Uterus (tissue), 4 donors: ENCODE results near the gene EFEMP1. TPM values are rescaled to one million over a fixed set of nuclear protein-coding genes. Genes with fewer than 3 reads are reported as not detected.

ENCODE experiments used
- DNase-seq, 2 donors: peaks; one replicate each; pipeline ENCODE4 v3.0.0-alpha.2; 2019 to 2020
- H3K27ac ChIP-seq, 2 donors: fragments of 200-600 bp; sonication (generic); 1 replicate in 1 of 2; 2 replicates in 1 of 2; pipeline ENCODE4 v1.5.1; 2016 to 2018
- H3K27me3 ChIP-seq, 2 donors: fragments of 200-600 bp; sonication (generic); one replicate each; pipeline ENCODE4 v1.5.1; 2018 to 2019; ENCODE audit warnings: control low read depth in 1 of 2
- H3K36me3 ChIP-seq, 2 donors: fragments of 200-600 bp; sonication (generic); one replicate each; pipeline ENCODE4 v1.5.1; 2019; ENCODE audit warnings: control low read depth in 1 of 2
- H3K4me1 ChIP-seq, 2 donors: fragments of 200-600 bp; sonication (generic); one replicate each; pipeline ENCODE4 v1.5.1; 2018 to 2019; ENCODE audit warnings: control low read depth in 1 of 2
- H3K4me3 ChIP-seq, 2 donors: fragments of 200-600 bp; sonication (generic); 1 replicate in 1 of 2; 2 replicates in 1 of 2; pipeline ENCODE4 v1.5.1; 2018 to 2019; ENCODE audit warnings: mild to moderate bottlenecking in 1 of 2
- H3K9me3 ChIP-seq, 2 donors: fragments of 200-600 bp; sonication (generic); one replicate each; pipeline ENCODE4 v1.5.1; 2019; ENCODE audit warnings: control low read depth in 1 of 2
- CTCF ChIP-seq, 4 experiments: fragments of 200-600 bp in 2 of 4; fragments of 450-650 bp in 2 of 4; sonication (generic) in 2 of 4; IDR thresholded peaks; one replicate each; pipeline ENCODE4 v1.5.1; 2016 to 2019; ENCODE audit warnings: antibody characterized with exemption in 4 of 4, mild to moderate bottlenecking in 2 of 4, moderate library complexity in 1 of 4
- POLR2A ChIP-seq, 2 donors: fragments of 450-650 bp; IDR thresholded peaks; one replicate each; pipeline ENCODE4 v1.6.1; 2016; ENCODE audit warnings: antibody characterized with exemption in 2 of 2, mild to moderate bottlenecking in 1 of 2, moderate library complexity in 1 of 2
- intact Hi-C: fragments of 100-400 bp; cut with DNase I; formaldehyde crosslinking; loops from one replicate; pipeline ENCODE4 v1.15.1; 2023; ENCODE audit warnings: low total_unique reads
- total RNA-seq, 4 donors: library from RNA; depleted of rRNA in 3 of 4; stranded (reverse); fragments of >200 nt in 3 of 4; gene quantifications; one replicate each; pipeline versions ENCODE4 v1.1.0 to v1.2.4, GENCODE V29; 2014 to 2023
- donor health status: DM: yes; HTN: yes; CAD: no.

EFEMP1 gene
- total RNA-seq, 4 donors from 2014 or later, result 57.0 to 513 (median 250) TPM

- no peak overlapping the region for H3K4me3 ChIP-seq
- intact Hi-C loops, result no loop called here
- H3K9me3 ChIP-seq, result no peaks in the 10 kb centered on the region
- peaks cover 0 to 2% of the 10 kb centered on the region in 2 donors for H3K36me3 ChIP-seq
- no peak for DNase-seq
- no peaks in the 10 kb centered on the region for H3K4me1 ChIP-seq
- H3K27me3 ChIP-seq, result no peaks in the 10 kb centered on the region
- TF ChIP-seq POLR2A (IDR thresholded peaks at IDR 0.05), result no peak
- no peak for TF ChIP-seq CTCF (IDR thresholded peaks at IDR 0.05)
- no peak overlapping the region for H3K27ac ChIP-seq
Measured at GRCh38 chr2:55910077-55910476, 13.5 kb downstream of the EFEMP1 start.

- DNase-seq, result no peak
- Histone ChIP-seq H3K4me3 (no peak overlapping the region), H3K27me3 (no peaks in the 10 kb centered on the region), H3K36me3 (no peaks in the 10 kb centered on the region), H3K4me1 (no peaks in the 10 kb centered on the region), H3K27ac (no peak overlapping the region), H3K9me3 (no peaks in the 10 kb centered on the region)
- TF ChIP-seq POLR2A (IDR thresholded peaks at IDR 0.05) (no peak), CTCF (IDR thresholded peaks at IDR 0.05) (no peak)
- intact Hi-C loops, result no loop called here
Measured at GRCh38 chr2:55907686-55908085, 15.9 kb downstream of the EFEMP1 start.

- no peak for DNase-seq
Measured at GRCh38 chr2:55906993-55907392, 16.6 kb downstream of the EFEMP1 start.

GRCh38 chr2:55903727-55904126, 19.9 kb downstream of the EFEMP1 start:
- TF ChIP-seq CTCF (IDR thresholded peaks at IDR 0.05) (no peak), POLR2A (IDR thresholded peaks at IDR 0.05) (no peak)
- no peaks in the 10 kb centered on the region for H3K4me1 ChIP-seq

More at GRCh38 chr2:55906993-55907392, 16.6 kb downstream of the EFEMP1 start:
- no peaks in the 10 kb centered on the region for H3K4me1 ChIP-seq
- H3K4me3 ChIP-seq, result no peak overlapping the region
- H3K27me3 ChIP-seq, result no peaks in the 10 kb centered on the region
- TF ChIP-seq CTCF (IDR thresholded peaks at IDR 0.05) (no peak), POLR2A (IDR thresholded peaks at IDR 0.05) (no peak)
- H3K36me3 ChIP-seq, result no peaks in the 10 kb centered on the region
- H3K27ac ChIP-seq, result no peak overlapping the region
- intact Hi-C loops, result no loop called here
- H3K9me3 ChIP-seq, result no peaks in the 10 kb centered on the region

GRCh38 chr2:55902971-55903370, 20.6 kb downstream of the EFEMP1 start:
- intact Hi-C loops, result no loop called here
- H3K27me3 ChIP-seq, result no peaks in the 10 kb centered on the region
- H3K9me3 ChIP-seq, result no peaks in the 10 kb centered on the region
- no peak for DNase-seq
- no peaks in the 10 kb centered on the region for H3K36me3 ChIP-seq
- TF ChIP-seq CTCF (IDR thresholded peaks at IDR 0.05) (no peak), POLR2A (IDR thresholded peaks at IDR 0.05) (no peak)
- no peaks in the 10 kb centered on the region for H3K4me1 ChIP-seq
- no peak overlapping the region for H3K4me3 ChIP-seq
- H3K27ac ChIP-seq, result no peak overlapping the region

More at GRCh38 chr2:55903727-55904126, 19.9 kb downstream of the EFEMP1 start:
- H3K27me3 ChIP-seq, result no peaks in the 10 kb centered on the region
- intact Hi-C loops, result no loop called here
- H3K4me3 ChIP-seq, result no peak overlapping the region
- H3K27ac ChIP-seq, result no peak overlapping the region
- H3K36me3 ChIP-seq, result no peaks in the 10 kb centered on the region
- H3K9me3 ChIP-seq, result no peaks in the 10 kb centered on the region
- DNase-seq, result no peak
